ENCODE data around the gene PRKCH.

DNA sequence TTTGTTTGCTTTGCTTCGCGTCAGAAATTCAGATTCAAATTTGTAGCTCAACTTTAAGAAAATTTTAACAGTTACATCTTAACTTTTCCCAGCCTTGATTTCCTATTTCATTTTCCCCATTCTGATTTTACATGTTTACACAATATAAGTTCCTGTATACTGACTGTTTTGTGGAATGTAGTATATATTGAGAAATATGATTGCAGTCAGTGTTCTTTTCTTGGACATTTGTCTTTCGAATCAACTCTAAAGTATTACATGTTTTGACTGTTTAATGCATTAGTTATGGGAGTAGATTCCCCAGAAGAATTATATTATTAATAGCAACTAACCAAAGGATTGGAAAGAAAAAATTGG, 48.1 kb downstream of the PRKCH start:
- TF ChIP-seq, protein P1, sequence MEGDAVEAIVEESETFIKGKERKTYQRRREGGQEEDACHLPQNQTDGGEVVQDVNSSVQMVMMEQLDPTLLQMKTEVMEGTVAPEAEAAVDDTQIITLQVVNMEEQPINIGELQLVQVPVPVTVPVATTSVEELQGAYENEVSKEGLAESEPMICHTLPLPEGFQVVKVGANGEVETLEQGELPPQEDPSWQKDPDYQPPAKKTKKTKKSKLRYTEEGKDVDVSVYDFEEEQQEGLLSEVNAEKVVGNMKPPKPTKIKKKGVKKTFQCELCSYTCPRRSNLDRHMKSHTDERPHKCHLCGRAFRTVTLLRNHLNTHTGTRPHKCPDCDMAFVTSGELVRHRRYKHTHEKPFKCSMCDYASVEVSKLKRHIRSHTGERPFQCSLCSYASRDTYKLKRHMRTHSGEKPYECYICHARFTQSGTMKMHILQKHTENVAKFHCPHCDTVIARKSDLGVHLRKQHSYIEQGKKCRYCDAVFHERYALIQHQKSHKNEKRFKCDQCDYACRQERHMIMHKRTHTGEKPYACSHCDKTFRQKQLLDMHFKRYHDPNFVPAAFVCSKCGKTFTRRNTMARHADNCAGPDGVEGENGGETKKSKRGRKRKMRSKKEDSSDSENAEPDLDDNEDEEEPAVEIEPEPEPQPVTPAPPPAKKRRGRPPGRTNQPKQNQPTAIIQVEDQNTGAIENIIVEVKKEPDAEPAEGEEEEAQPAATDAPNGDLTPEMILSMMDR (IDR thresholded peaks at IDR 0.05): no peak
- TF ChIP-seq, protein P2, sequence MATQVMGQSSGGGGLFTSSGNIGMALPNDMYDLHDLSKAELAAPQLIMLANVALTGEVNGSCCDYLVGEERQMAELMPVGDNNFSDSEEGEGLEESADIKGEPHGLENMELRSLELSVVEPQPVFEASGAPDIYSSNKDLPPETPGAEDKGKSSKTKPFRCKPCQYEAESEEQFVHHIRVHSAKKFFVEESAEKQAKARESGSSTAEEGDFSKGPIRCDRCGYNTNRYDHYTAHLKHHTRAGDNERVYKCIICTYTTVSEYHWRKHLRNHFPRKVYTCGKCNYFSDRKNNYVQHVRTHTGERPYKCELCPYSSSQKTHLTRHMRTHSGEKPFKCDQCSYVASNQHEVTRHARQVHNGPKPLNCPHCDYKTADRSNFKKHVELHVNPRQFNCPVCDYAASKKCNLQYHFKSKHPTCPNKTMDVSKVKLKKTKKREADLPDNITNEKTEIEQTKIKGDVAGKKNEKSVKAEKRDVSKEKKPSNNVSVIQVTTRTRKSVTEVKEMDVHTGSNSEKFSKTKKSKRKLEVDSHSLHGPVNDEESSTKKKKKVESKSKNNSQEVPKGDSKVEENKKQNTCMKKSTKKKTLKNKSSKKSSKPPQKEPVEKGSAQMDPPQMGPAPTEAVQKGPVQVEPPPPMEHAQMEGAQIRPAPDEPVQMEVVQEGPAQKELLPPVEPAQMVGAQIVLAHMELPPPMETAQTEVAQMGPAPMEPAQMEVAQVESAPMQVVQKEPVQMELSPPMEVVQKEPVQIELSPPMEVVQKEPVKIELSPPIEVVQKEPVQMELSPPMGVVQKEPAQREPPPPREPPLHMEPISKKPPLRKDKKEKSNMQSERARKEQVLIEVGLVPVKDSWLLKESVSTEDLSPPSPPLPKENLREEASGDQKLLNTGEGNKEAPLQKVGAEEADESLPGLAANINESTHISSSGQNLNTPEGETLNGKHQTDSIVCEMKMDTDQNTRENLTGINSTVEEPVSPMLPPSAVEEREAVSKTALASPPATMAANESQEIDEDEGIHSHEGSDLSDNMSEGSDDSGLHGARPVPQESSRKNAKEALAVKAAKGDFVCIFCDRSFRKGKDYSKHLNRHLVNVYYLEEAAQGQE (IDR thresholded peaks at IDR 0.05; ENCODE audit: insufficient read depth in 1 of 2, low read depth in 2 of 2, low read length in 1 of 2): no peak
- TF ChIP-seq TCF7L2 (IDR thresholded peaks at IDR 0.05; ENCODE audit: low read depth, low read length): no peak
- TF ChIP-seq POLR2AphosphoS5 (IDR thresholded peaks at IDR 0.05; ENCODE audit: low read depth, low read length): no peak

Data from Panc1 (cell line).